H1 (cell line): ENCODE measurements around the gene BPGM. TPM values are rescaled to one million over a fixed set of nuclear protein-coding genes. Genes with fewer than 3 reads are reported as not detected.

Experiments used
- EZH2 ChIP-seq: fragments of 200-600 bp; sonication (generic); IDR thresholded peaks from 2 replicates; pipeline ENCODE4 v1.7.1; 2012; ENCODE audit warnings: low read depth, mild to moderate bottlenecking, moderate library complexity, low read length, inconsistent platforms; ENCODE audit not compliant: severe bottlenecking
- JUND ChIP-seq: IDR thresholded peaks from 2 replicates; pipeline ENCODE4 v1.6.1; 2011; ENCODE audit warnings: mild to moderate bottlenecking, improper control_type of control experiment, low read length
- KDM5A ChIP-seq: fragments of 200-600 bp; IDR thresholded peaks from 2 replicates; pipeline ENCODE4 v1.7.1; 2012; ENCODE audit warnings: mild to moderate bottlenecking, low read length, inconsistent platforms, mixed read lengths
- RNF2 ChIP-seq: fragments of 200-900, 300-1000 bp; sonication (generic); IDR thresholded peaks from 2 replicates; pipeline ENCODE4 v1.7.1; 2016; ENCODE audit warnings: borderline replicate concordance, low read depth, mild to moderate bottlenecking, antibody characterized with exemption, low read length; ENCODE audit not compliant: poor library complexity, severe bottlenecking; ENCODE audit errors: missing control alignments
- SIX5 ChIP-seq: IDR thresholded peaks from 2 replicates; pipeline ENCODE4 v1.6.1; 2011; ENCODE audit warnings: mild to moderate bottlenecking, low read depth, low read length
- SP2 ChIP-seq: IDR thresholded peaks from 2 replicates; pipeline ENCODE4 v1.6.1; 2012; ENCODE audit warnings: mild to moderate bottlenecking, low read length, inconsistent platforms
- polyA plus RNA-seq, 7 experiments: library from polyadenylated mRNA; depleted of rRNA in 3 of 7; stranded (reverse) in 5 of 7; unstranded in 2 of 7; fragments of >200 nt in 5 of 7; fragments of 200-250 nt in 2 of 7; gene quantifications; 1 replicate in 5 of 7; 2 replicates in 1 of 7; 4 replicates in 1 of 7; pipeline versions ENCODE4 v1.2.1 to v1.2.3, GENCODE V29; 2011 to 2013; ENCODE audit warnings: missing spikeins in 2 of 7, mixed read lengths in 2 of 7
- total RNA-seq: library from RNA; stranded (reverse); fragmentation: NEBNext Ultra II Directional; extraction: Animal tissue kit (Norgen Biotek cat#: 25700); gene quantifications from 2 replicates; pipeline ENCODE4 v1.2.1, GENCODE V29; 2021
- TF ChIP-seq, protein P1 (sequence below): IDR thresholded peaks from 2 replicates; pipeline ENCODE4 v1.6.1; 2012; ENCODE audit warnings: inconsistent platforms

BPGM gene
- total and polyA plus RNA-seq, 2 of the 8 experiments (the other 6 are each of a cell fraction or from before 2014, with no cell fraction given): 9.7 to 15.3 TPM

DNA sequence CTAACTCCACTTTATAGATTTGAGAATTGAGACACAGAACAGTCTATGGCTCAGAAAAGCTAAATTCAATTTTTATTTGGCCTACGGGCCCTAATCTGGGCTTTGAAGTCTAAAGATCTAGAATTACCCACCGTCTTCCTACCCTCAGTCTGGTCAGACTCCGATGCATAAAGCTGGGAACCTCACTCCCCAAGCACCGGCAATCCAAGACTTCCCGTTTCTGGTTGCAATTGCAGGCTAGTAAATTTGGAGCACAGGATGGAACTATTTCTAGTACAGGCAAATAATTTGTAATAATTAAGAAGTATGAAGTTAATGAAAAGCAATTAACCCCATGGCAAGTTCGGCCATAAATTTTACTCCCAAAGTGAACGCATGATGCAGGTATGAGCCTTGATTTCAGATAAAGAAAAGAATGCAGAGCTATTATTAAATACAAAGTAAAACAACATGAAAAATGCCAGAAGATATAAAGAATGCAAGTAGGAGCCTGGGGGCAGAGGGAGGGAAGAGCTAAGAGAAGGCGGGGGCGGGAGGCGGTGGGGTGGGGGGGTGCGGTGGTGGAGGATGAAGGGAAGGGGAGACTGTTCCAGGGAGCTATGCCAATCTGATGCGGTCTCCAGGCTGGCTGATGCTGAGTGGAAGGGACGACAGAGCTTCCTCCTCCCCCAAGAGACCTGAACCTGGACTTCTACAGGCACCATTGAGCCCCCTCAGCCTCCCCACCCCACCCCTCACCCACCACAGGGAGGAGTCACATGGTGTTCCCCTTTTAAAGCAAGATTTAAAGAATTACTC, 45.1 kb downstream of the BPGM start (continued):
- TF ChIP-seq RNF2 (no peak), SIX5 (no peak), SP2 (no peak), JUND (no peak), KDM5A (no peak), EZH2 (no peak)
- TF ChIP-seq, protein P1, sequence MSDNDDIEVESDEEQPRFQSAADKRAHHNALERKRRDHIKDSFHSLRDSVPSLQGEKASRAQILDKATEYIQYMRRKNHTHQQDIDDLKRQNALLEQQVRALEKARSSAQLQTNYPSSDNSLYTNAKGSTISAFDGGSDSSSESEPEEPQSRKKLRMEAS: no peak
